HepG2 (cell line): Measurements from ENCODE around the gene LIN28B.

Source experiments
- CTCF ChIP-seq: sonication (generic); formaldehyde crosslinking; IDR thresholded peaks from 2 replicates; pipeline ENCODE4 v1.5.0; 2020; ENCODE audit warnings: mild to moderate bottlenecking, missing genetic modification reagents, moderate library complexity
- KAT7 ChIP-seq: IDR thresholded peaks from 2 replicates; pipeline ENCODE4 v1.6.1; 2018; ENCODE audit warnings: borderline replicate concordance, missing compliant biosample characterization

- TF ChIP-seq CTCF (CRISPR knock-in tag) (no peak), KAT7 (CRISPR knock-in tag) (no peak)
Observed at GRCh38 chr6:105001063-105001462, 44.2 kb downstream of the LIN28B start.
